NCI-H82 treated with DMSO at 0.1 percent for 48 hours (cell line): ENCODE results near the gene OR2D3.
"Not testable (repeated sequence)": the region's sequence is repeated elsewhere in the genome, so short reads cannot be mapped to it uniquely, and the experiment has no call there.

Source experiments
- DNase-seq: peaks from one replicate; lab custom pipeline; 2025; ENCODE audit not compliant: unreplicated experiment; lab: John Stamatoyannopoulos, UW

OR2D3 gene

GRCh38 chr11:6920702-6921101 lies at the start of gene OR2D3:
OR2D3 (plus strand) TSS chr11:6921002; CDS start chr11:6921002, 0 bp downstream.
- no peak for DNase-seq

- DNase-seq = no peak
These were observed 49.5 kb upstream of the OR2D3 start for GRCh38 chr11:6871278-6871677.

- no peak for DNase-seq
These were observed 45.0 kb upstream of the OR2D3 start for GRCh38 chr11:6875761-6876160.

- DNase-seq = no peak
These were observed 44.5 kb upstream of the OR2D3 start, which contains the start of gene OR10A4 for GRCh38 chr11:6876325-6876724. OR10A4 (plus strand) TSS chr11:6876625; CDS start chr11:6876648, 23 bp downstream.

GRCh38 chr11:6876914-6877313 lies 43.9 kb upstream of the OR2D3 start:
- DNase-seq = no peak

- DNase-seq = no peak
These were observed 38.1 kb upstream of the OR2D3 start for GRCh38 chr11:6882751-6883150.

GRCh38 chr11:6887711-6888110 lies 33.1 kb upstream of the OR2D3 start:
- not testable (repeated sequence) for DNase-seq

GRCh38 chr11:6888830-6889229 lies 32.0 kb upstream of the OR2D3 start:
- DNase-seq = no peak

- DNase-seq = no peak
These were observed 31.0 kb upstream of the OR2D3 start for GRCh38 chr11:6889835-6890234.

- DNase-seq = no peak
These were observed 28.4 kb upstream of the OR2D3 start, which contains the start of gene OR2D2 for GRCh38 chr11:6892400-6892799. OR2D2 (minus strand) TSS chr11:6892500; CDS start chr11:6892500, 0 bp downstream.

GRCh38 chr11:6894097-6894496 lies 26.7 kb upstream of the OR2D3 start:
- no peak for DNase-seq

- no peak for DNase-seq
These were observed 25.8 kb upstream of the OR2D3 start for GRCh38 chr11:6895010-6895409.

- no peak for DNase-seq
These were observed 21.9 kb upstream of the OR2D3 start for GRCh38 chr11:6898911-6899310.

GRCh38 chr11:6900327-6900999 lies 20.3 kb upstream of the OR2D3 start:
- no peak for DNase-seq

GRCh38 chr11:6904804-6905203 lies 16.0 kb upstream of the OR2D3 start:
- not testable (repeated sequence) for DNase-seq

GRCh38 chr11:6911378-6911777 lies 9.4 kb upstream of the OR2D3 start:
- DNase-seq = no peak

GRCh38 chr11:6911948-6912347 lies 8.9 kb upstream of the OR2D3 start:
- no peak for DNase-seq

GRCh38 chr11:6919698-6920097 lies 1.1 kb upstream of the OR2D3 start:
- no peak for DNase-seq

- DNase-seq = no peak
These were observed 4.3 kb downstream of the OR2D3 start for GRCh38 chr11:6925007-6925577.

- peak; percentile 78 for DNase-seq
These were observed 4.9 kb downstream of the OR2D3 start for GRCh38 chr11:6925636-6926207.

GRCh38 chr11:6926208-6927029 lies 5.6 kb downstream of the OR2D3 start, which contains the start of gene ZNF215:
ZNF215 (plus strand) TSS chr11:6926426; CDS start chr11:6932273, 5,847 bp downstream.
- peak; percentile 78 for DNase-seq
